Activated T-cell treated with anti-CD3 and anti-CD28 coated beads for 48 hours (primary cell): Measurements from ENCODE around the gene ZFAND2B.
A peak's percentile ranks its signal among the peaks of the same experiment; 100 is the strongest.

Experiments
- DNase-seq: peaks from one replicate; pipeline ENCODE4 v3.0.0-alpha.2; 2020; ENCODE audit warnings: low read depth

Gene ZFAND2B

DNA sequence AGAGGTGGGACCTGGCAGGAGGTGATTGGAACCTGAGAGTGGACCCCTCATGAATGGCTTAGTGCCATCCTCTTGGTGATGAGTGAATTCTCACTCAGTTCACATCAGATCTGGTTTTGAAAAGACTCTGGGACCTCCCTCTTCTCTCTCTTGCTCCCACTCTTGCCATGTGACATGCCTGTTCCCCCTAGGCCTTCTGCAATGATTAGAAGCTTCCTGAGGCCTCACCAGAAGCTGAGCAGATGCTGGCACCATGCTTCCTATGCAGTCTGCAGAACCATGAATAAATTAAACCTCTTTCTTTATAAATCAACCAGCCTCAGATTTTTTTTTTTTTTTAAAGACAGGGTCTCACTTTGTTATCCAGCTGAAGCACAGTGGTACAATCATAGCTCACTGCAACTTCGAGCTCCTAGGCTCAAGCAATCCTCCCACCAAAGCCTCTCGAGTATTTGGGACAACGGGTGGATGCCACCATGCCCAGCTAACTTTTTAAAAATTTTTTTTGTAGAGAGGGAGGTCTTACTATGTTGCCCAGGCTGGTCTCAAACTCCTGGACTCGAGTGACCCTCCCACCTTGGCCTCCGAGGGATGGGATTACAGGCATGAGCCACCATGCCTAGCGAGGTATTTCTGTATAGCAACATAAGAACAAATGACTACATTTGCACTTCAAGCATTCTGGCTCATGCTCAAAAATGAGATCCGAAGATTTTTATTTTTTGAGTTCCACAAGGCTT, 2.0 kb upstream of the ZFAND2B start:
- DNase-seq = no peak

- no peak for DNase-seq
These were observed 1.4 kb upstream of the ZFAND2B start for GRCh38 chr2:219205165-219205538.

- DNase-seq = no peak
These were observed 628 bp upstream of the ZFAND2B start for GRCh38 chr2:219205981-219206327.

DNA sequence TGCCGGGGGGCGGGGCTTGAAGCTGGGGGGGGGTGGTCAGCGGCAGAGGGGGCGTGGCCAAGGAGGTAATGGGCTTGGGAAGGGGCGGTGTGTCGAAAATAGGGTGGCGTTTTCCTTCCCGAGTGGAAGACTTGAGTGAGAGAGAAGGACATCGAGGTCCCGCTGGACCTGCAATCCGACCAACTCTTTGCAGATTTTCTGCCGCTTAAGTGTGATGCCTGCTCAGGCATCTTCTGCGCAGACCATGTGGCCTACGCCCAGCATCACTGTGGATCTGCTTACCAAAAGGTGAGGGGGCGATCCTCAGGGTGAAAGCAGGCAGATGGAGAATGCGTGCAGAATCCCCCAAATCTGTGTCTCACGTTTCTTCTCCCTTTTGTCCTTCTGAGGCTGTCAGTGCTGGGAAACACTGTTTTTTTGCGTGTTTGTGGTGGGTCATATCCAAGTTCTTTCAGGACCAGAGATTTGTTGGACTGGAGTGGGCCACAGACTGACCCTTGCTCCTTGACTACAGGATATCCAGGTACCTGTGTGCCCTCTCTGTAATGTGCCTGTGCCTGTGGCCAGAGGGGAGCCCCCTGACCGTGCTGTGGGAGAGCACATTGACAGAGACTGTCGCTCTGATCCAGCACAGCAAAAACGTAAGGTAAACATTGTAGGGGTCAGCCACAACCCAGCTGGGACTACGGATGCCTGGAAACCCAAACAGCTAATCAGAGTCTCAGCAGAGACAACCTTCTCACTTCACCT, 727 bp downstream of the ZFAND2B start:
- DNase-seq = no peak

- no peak for DNase-seq
These were observed 1.5 kb downstream of the ZFAND2B start for GRCh38 chr2:219207884-219208740.

- DNase-seq = no peak
These were observed 2.9 kb downstream of the ZFAND2B start for GRCh38 chr2:219209236-219210195.

DNA sequence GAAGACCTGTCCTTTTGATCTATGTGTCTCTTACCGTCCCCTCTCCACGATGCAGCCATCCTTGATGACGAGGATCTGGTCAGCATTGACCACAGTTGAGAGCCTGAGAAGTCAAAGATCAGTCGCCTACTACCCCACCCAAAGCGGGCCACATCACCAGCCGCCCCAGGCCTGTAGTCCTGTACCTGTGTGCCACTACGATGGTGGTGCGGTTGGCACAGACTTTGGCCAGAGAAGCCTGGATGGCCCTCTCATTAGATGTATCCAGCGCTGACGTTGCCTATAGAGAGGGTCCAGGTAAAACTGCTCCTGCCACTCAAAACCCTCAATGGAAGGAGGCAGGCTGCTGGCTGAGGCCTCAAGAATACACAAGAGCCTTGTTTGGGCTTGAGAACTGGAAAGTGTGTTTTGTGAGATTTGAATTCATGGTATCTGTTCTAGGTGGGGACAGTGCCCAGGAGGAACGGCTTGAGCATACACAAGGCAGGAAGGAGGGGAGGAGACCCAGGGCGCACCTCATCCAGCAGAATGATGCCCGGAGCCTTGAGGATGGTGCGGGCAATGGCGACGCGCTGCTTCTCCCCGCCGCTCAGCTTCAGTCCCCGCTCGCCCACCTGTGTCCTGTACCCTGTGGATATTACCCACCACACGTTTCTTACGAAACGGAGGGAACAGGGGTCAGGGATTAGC, 3.8 kb downstream of the ZFAND2B start:
- no peak for DNase-seq

DNA sequence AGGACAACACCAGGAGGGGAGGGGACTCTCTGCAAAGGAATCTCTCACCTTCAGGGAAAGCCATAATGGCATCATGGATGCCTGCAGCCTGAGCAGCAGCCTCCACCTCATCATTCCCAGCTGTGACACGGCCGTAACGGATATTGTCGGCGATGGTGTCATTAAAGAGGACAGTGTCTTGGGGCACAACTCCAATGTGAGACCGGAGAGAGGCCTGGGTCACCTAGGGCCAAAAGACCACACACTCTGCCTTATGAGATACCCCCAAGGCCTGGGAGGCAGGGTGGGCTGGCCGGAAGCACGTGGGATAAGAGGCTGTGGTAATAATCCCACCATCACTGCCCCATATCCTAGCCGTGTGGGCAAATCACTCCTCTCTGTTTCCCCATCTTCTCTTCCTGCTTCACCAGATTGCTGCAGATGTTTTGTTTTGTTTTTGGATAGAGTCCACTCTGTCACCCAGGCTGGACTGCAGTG, 4.3 kb downstream of the ZFAND2B start:
- DNase-seq = no peak

DNA sequence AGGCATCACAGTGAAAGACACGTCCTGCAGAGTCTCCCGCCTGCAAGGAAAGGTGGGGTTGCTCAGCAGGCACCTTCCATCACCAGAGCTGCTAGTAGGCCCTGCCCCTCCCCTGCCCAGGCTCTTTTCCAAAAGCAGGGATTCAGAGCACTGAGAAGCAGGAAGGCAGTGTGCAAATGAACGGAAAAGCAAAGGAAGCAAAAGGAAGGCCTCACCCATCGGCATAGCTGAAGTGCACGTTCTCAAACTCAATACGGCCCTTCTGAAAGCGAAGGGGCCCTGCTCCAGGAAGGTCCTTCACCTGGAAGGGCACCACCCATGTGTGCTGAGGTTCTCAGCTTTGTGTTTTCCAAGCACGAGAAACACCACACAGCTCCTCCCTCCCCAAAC, 6.4 kb downstream of the ZFAND2B start:
- DNase-seq = no peak

DNA sequence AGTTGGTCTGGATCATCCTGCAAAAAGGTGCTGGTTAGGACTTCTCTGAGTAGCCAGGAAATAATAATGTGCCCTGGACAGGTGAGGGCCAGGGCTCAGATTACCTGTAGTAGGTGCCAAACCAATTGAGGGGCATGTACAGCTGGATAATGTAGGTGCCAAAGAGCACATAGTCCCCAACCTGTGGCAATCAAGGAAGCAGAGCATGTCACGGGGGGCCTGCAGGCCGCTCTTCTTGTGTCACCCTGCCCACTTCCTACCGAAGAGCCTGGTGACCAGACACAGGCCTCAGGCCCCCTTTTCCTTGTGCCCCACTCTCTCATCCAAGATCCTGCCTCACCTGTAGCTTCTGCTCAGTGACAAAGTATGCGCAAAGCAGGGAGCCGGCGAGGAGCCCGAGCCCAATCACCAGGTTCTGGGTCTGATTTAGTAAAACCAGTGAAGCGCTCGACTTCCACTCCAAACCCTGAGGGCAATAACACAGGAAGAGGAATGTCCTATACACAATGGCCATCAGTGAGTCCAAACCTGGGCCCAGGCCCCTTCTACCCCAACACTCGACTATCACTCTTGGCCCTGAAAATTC, 7.0 kb downstream of the ZFAND2B start:
- DNase-seq = no peak

DNA sequence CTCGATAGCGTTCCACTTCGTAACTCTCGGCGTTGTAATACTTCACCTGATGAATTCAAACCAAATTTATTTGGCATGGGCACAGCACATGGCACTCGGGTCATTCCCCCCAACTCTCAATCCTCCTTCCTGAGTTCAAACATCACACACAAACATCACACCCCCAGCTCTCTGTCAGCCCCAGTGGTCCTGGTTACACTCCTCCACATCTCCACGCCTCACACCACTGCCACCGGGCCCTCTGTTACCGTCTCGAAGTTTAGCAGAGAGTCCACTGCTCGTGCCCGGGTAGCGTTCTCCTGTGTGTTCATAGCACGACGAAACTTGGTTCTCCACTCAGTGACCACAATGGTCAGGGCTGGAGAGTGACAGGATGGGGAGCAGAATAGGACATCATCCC, 7.6 kb downstream of the ZFAND2B start:
- DNase-seq = no peak

GRCh38 chr2:219214786-219215185, 8.2 kb downstream of the ZFAND2B start:
- no peak for DNase-seq

DNA sequence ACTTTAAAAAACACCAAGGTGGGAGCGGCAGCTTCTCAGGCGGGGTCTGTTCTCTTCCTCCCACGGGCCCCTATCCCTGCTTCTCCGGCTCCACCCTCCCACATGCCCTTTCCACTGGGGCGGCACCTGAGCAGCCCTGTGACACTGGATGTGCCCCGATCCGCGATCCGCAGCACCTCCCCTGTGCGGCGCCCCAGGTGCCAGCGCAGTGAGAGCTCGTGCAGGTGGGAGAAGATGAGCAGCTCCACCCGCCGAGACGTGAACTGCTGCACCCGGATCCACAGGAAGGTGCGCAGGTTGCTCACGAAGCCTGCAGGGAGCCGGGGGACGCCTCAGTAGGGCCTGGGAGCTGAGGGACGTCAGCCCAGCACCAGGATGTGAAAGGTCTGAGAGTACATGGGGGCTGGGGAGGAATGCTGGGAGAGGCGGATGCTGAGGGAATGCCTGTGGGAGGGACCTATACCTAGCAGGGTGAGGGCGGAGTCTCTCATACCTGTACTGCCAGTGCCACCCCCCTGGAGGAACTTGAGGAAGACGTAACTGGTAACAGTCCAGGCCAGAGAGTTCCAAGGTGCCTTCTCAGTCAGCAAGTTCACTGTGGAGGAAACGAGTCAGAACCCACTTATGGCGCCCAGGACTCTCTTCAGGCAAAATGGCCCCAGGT, 9.4 kb downstream of the ZFAND2B start:
- no peak for DNase-seq

DNA sequence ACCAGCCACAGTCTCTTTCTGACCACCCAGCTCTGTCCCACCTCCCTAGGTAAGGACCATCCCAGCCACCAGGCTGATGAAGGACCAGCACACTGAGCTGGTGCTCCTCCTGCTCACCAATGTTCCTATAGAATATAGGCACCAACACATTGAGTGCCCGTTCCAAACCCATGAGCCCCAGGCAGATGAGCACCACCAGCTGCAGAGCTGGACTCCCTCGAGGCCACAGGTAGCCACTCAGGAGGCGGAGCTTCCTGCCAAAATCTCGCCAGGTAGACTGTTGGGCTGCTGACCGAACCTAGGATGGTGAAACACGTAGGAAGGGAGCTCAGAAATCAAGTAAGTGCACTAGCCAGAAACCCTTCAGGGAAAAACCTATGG, 9.9 kb downstream of the ZFAND2B start:
- DNase-seq = no peak

GRCh38 chr2:219218217-219218731, 11.7 kb downstream of the ZFAND2B start:
- no peak for DNase-seq

DNA sequence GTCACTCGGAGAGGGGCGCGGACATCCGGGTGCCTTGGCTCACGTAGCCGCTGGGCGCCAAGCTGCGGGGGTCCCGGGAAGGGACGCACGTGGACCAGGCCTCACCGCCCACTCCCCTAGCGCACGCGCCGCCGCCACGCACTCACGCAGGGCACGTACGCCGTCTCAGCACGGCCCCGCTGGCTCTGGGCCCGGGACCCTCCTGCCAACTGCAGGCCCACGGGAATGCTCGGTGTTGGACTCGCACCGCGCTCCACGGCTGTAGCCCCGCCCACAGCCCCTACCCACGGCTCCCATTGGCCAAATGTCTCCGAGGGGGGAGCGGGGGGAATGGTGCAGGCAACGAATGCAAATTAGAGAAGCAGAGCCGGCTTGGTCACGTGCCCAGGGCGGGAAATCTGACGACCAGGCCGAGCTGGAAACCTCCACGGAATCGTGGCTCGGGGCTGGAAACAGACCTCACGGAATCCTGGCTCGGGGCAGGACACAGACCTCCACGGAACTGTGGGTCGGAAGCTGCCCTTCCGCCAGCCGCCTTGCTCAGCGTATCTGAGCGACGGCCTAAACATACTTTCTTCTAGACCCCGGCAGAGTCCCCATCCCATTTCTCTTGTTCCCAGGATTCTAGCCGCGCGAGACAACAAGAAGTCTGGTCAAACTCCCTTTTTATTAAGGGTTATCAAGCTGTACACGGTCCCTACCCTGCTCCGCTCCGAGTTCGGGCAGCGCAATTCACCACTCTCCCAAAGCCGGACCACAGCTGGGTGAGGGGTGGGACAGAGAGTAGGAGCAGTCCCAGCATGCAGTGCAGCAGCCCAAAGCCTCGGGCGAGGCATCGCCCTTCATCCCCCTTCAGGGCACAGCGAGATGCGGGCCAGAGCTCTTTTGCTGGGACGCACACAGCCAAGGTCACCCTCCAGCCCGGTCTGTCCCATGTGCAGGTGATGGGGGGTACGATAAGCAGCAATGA, 12.4 kb downstream of the ZFAND2B start, which contains the start of gene ABCB6:
TSS of gene ABCB6 (minus strand) at position 227 of the 970 bp plus-strand sequence. CDS start 285 bp downstream, outside the sequence.
- peak; percentile 89 for DNase-seq

- no peak for DNase-seq
These were observed 13.4 kb downstream of the ZFAND2B start for GRCh38 chr2:219219784-219220532.
